Measurements from ENCODE around the gene TMC8. TPM values are rescaled to one million over a fixed set of nuclear protein-coding genes. Genes with fewer than 3 reads are reported as not detected.
A peak's percentile ranks its signal among the peaks of the same experiment; 100 is the strongest.

Gene TMC8
- total RNA-seq, 4 donors from 2014 or later = 1.2 to 40.8 (median 9.8) TPM

DNA sequence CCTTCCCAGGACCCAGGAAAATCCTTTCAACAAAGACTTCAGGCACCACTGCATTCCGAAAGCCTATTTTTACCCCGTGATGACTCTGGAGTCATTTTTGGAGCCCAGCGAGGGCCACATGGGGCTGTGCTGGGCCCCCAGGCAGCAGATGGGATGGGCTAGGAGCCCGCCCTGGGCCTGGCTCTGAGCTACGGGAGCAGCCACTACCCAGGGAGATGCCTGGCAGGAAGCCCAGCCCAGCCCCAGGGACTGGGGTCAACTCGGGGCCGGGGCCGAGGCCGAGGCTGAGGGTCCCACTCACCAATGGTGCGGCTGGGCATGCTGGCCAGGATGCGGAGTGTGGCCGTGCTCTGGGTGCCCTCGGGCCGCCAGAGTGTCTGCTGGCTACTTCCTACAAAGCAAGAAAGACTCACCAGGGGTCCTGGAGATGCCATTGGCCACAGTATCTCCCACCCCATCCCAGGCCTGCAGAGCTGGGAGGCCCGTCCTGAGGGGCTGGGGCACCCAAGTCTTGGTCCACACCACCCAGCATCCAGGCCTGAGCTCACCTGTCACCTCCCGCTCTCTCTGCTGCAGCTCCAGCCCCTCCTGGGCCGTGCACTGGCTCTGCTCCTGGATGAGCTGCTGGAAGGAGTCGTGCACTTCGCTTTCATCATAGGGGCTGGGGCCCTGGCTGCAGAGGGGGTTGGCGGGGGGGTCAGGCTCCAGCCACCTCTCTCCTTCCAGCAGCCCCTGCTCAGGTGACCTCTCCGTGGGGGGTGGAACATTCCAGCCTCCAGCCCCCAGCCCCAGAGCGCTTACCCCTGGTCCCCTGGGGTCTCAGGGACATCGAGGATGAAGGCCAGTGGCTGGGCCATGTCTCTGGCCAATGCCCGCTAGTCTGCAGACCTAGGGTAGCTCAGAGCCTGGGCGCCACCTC lies 4.3 kb upstream of the TMC8 start:
- H3K4me3 ChIP-seq = peak overlapping the region in 1 of 4 donors; percentile 73
- peaks cover 13 to 58% (median 39%) of the 10 kb centered on the region in 4 donors for H3K4me1 ChIP-seq
- peak overlapping the region; percentile 88 to 91 (median 90) for H3K27ac ChIP-seq
- intact Hi-C loops (cut with DNase I; ENCODE audit: low total_unique reads) = no loop called here
- DNase-seq = no peak
- peaks cover 0 to 3% (median 0%) of the 10 kb centered on the region in 4 donors for H3K36me3 ChIP-seq
- in situ Hi-C loops (cut with MboI; ENCODE audit: low pct_ligation_motif_present in 1 of 4, low pct_unique_long_range_greater_than_20kb in 1 of 4, low sequenced_read_pairs in 3 of 4) = no loop called here
- TF ChIP-seq, protein P1, sequence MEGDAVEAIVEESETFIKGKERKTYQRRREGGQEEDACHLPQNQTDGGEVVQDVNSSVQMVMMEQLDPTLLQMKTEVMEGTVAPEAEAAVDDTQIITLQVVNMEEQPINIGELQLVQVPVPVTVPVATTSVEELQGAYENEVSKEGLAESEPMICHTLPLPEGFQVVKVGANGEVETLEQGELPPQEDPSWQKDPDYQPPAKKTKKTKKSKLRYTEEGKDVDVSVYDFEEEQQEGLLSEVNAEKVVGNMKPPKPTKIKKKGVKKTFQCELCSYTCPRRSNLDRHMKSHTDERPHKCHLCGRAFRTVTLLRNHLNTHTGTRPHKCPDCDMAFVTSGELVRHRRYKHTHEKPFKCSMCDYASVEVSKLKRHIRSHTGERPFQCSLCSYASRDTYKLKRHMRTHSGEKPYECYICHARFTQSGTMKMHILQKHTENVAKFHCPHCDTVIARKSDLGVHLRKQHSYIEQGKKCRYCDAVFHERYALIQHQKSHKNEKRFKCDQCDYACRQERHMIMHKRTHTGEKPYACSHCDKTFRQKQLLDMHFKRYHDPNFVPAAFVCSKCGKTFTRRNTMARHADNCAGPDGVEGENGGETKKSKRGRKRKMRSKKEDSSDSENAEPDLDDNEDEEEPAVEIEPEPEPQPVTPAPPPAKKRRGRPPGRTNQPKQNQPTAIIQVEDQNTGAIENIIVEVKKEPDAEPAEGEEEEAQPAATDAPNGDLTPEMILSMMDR (IDR thresholded peaks at IDR 0.05) = no peak
- TF ChIP-seq POLR2A (IDR thresholded peaks at IDR 0.05) (no peak), POLR2AphosphoS5 (IDR thresholded peaks at IDR 0.05) (no peak), EP300 (IDR thresholded peaks at IDR 0.05; ENCODE audit: low read depth) (no peak)
- peaks cover 7% of the 10 kb centered on the region for H3K27me3 ChIP-seq
- H3K9me3 ChIP-seq = no peaks in the 10 kb centered on the region
- WGBS, 2 donors (ENCODE audit: low coverage in 1 of 2) = 67% methylated on average over 16 of the region's 25 CpGs; no CpG with 5 or more reads in 1 of the 2 donors

DNA sequence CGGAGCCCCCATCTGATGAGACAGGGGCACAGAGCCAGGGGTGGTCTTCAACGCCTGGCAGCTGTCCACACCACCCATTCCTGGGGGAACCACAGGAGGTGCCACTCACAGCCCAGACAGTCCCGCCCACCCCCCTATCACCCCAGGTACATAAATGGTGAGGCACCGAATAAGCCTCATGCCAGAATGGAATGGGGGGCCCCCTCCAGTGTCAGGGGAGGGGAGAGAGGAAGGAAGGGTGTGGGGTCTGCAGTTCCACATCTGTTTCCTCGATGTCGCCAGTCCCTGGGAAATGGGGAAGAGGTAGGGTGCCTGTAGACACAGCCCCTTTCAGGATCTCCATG lies 3.7 kb upstream of the TMC8 start:
- Histone ChIP-seq H3K4me1 (peaks cover 15 to 64% (median 45%) of the 10 kb centered on the region in 4 donors), H3K4me3 (peak overlapping the region in 2 of 4 donors; percentile 64 to 73), H3K27ac (peak overlapping the region; percentile 88 to 91 (median 90)), H3K27me3 (peaks cover 14% of the 10 kb centered on the region), H3K36me3 (peaks cover 0 to 3% (median 0%) of the 10 kb centered on the region in 4 donors), H3K9me3 (no peaks in the 10 kb centered on the region)
- 70 to 80% methylated on average over 1 to 3 of the region's 6 CpGs for WGBS, 2 donors (ENCODE audit: low coverage in 1 of 2)
- in situ Hi-C loops (cut with MboI; ENCODE audit: low pct_ligation_motif_present in 1 of 4, low pct_unique_long_range_greater_than_20kb in 1 of 4, low sequenced_read_pairs in 3 of 4) = no loop called here
- TF ChIP-seq EP300 (IDR thresholded peaks at IDR 0.05; ENCODE audit: low read depth) (no peak), POLR2AphosphoS5 (IDR thresholded peaks at IDR 0.05) (no peak), POLR2A (IDR thresholded peaks at IDR 0.05) (no peak)
- TF ChIP-seq, protein P1 (IDR thresholded peaks at IDR 0.05) = no peak
- no peak for DNase-seq
- intact Hi-C loops (cut with DNase I; ENCODE audit: low total_unique reads) = no loop called here

DNA sequence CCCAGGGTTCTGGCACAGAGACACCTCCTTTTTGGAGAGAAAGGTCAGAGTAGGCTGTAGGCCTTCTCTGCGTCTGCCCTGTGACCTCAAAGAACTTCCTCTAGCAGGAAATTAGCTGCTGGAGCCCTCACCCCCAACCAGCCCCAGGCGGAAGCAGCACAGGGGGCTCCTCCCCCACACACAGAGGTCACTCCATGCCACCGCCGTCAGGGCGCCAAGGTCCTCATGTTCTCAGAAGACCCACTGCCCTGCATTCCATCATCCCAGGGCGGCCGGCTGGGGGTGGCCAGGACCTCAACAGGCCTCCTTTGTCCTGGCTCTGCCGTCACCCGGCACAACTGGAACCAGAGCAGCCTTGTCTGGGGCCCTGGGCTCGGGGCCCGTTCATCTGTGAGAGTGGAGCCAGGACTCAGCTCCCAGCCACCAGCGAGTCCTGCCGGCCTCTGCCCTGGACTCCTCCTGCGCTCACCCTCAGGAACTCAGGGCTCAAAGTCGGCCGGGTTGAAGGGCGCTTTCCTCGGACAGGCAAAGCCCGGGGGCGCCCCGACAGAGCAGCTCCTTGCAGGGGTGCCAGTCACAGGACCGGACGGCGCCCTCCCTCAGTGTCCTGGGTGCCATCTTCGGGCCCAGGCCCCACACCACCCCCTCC lies 3.2 kb upstream of the TMC8 start:
- DNase-seq = peak; percentile 75
- peaks cover 19 to 69% (median 48%) of the 10 kb centered on the region in 4 donors for H3K4me1 ChIP-seq
- 39% methylated on average over 23 of the region's 25 CpGs; no CpG with 5 or more reads in 1 of the 2 donors for WGBS, 2 donors (ENCODE audit: low coverage in 1 of 2)
- H3K9me3 ChIP-seq = no peaks in the 10 kb centered on the region
- in situ Hi-C loops (cut with MboI; ENCODE audit: low pct_ligation_motif_present in 1 of 4, low pct_unique_long_range_greater_than_20kb in 1 of 4, low sequenced_read_pairs in 3 of 4) = no loop called here
- H3K4me3 ChIP-seq = peak overlapping the region; percentile 64 to 86 (median 76)
- H3K27ac ChIP-seq = peak overlapping the region; percentile 88 to 91 (median 90)
- H3K27me3 ChIP-seq = peaks cover 16% of the 10 kb centered on the region
- peak; percentile 47 for TF ChIP-seq POLR2A (IDR thresholded peaks at IDR 0.05)
- TF ChIP-seq EP300 (IDR thresholded peaks at IDR 0.05; ENCODE audit: low read depth) = no peak
- TF ChIP-seq, protein P1 (IDR thresholded peaks at IDR 0.05) = no peak
- TF ChIP-seq POLR2AphosphoS5 (IDR thresholded peaks at IDR 0.05) = peak; percentile 47 to 60 (median 48)
- intact Hi-C loops (cut with DNase I; ENCODE audit: low total_unique reads) = no loop called here
- no peaks in the 10 kb centered on the region for H3K36me3 ChIP-seq

Data from transverse colon (tissue), 4 donors.